GM21723 (cell line): ENCODE results near the gene METTL3.

ENCODE experiments used
- ATAC-seq: cut with Tn5 transposase; IDR thresholded peaks from one replicate; pipeline ENCODE4 v1.9.1; 2021; ENCODE audit warnings: mild to moderate bottlenecking, moderate library complexity; ENCODE audit not compliant: unreplicated experiment

Gene METTL3

GRCh38 chr14:21476925-21477681 lies 34.0 kb downstream of the METTL3 start, which contains the start of the genes RAB2B and TOX4:
TSS of gene RAB2B (minus strand) at chr14:21476959. CDS start at chr14:21476872, 87 bp downstream.
TSS of gene TOX4 (plus strand) at chr14:21477195. CDS start at chr14:21477279, 84 bp downstream.
- peak; percentile 100 for ATAC-seq

DNA sequence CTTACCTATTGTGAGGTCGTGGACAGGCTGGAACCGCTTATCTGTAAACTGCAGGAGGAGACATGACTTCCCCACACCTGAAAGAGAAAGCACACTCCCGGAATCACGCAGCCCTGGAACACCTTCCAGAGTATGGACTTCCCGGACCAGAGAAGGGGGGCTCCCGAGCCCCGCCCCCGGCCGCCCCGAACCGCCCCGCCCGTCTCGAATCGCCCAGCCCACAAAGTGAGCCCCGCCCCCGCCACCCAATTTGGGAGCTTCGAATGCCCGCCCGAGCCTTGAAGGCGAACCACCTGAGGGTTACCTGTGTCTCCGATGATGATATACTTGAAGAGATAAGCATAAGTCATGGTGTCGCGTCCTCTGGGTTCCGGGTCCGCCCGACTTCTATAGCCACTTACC lies 34.6 kb downstream of the METTL3 start:
- ATAC-seq: peak; percentile 41

DNA sequence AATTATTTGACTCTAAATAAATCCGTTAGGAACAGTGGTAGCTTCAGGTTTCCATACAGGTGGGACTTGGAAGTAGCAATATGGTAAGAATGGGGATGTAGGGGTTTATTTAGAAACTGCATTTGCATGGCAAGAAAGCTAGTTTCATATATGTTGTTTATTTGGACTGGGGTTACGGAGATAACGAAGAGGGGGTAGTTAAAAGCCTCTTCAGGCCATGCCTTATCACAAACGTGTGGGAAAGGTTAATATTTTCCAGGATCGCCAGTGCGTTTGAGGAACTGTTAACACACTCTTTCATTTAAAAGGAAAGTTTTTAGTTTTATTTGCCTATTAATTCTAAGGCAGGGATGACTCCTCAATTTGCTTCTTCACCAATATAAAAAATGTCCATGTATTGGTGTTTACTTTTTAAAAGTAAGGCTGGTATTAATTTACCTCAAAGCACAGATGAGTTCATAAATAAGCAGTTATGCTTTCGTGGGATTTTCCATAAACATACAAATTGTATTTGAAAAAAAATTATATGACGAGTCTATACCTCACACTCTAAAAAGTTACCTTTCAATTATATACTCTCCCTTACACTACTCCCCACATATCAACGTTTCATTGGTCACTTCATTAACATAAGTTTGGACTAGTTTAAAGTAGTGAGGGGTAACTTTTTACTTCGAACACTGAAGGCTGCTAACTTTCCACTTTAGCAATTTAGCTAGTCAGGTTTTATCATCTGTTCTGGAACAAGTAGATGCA lies 35.2 kb downstream of the METTL3 start:
- ATAC-seq: no peak

DNA sequence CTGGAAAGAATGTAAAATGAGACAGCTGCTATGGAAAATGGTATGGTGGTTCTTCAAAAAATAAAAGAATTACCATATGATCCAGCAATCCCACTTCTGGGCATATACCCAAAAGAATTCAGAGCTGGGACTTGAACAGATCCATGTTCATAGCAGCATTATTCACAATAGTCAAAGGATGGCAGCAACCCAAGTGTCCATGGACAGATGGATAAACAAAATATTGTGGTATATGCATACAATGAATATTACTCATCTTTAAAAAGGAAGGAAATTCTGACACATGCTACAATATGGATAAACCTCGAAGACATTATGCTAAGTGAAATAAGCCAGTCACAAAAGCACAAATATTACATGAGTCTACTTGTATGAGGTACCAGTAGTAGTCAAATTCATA lies 43.5 kb downstream of the METTL3 start:
- ATAC-seq: no peak

DNA sequence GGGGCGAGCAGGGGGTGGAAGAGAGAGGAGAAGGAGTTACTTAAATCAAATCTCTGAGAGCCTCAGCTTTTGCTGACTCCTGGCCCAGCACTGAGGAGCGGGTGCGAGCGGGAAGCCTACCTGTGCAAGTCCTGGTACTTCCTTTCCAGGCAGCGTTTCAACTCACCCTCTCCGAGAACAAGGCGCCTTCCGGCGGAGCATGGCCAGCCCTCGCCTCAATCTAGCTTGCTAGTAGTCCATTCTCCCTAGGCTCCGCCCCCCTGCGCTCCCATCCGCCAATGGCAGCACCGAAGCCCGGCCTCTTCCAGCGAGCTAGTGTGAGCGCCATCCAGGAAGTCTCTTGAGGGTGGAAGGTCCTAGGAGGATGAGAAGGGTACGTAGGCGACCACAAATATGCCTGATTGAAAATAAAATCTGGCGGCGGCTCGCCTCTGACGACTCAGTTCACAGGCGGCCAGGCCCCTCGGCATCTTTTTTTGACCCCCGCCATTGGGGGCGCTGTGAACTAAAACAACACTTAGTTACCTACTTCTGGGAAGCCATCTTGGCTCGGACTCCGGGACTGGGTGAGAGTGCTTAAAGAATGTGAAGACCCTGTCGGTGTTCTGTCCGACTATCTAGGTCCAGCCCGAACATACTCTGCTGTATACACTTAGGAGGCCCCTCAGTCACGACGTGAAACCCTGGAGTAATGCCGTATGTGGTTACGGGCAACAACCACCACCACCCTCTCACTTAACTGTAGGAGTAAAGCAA lies 55.0 kb downstream of the METTL3 start, which contains the start of gene CHD8:
CHD8 (minus strand) TSS at position 212 of the 756 bp plus-strand sequence. CDS start 24,480 bp downstream, outside the sequence.
- peak; percentile 98 for ATAC-seq

DNA sequence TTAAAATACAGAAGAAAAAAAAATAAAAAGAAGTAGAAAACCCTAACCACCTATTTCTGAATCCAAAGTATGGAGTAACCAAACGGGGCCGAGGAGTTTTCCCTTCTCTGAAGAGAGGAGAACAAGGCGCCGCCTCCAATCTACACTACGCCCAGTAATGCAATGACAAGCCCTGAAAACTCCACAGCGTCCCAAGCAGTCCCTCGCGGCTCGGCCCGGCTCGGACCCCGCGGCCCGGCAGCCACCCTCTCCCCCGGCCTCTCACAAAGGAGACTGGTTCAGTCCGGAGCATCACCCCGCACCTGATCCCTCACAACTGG lies 55.6 kb downstream of the METTL3 start:
- ATAC-seq: peak; percentile 25

- no peak for ATAC-seq
These were observed 56.1 kb downstream of the METTL3 start for GRCh38 chr14:21454843-21455544.

DNA sequence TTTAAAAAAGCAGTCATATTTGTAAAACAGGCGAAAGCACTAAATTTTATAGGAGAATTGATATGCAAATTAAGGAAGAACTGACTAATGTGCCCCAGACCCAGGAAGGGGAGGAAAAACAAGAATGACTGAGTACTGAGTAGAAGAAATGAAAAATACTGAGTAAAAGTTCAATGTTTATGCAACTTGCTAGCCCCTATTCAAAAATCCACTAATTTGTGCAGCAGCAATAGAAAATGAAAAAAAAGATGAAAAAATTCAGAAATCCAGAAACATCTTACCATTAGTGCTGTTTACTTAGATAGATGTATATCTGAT lies 61.3 kb downstream of the METTL3 start:
- ATAC-seq: no peak
